ENCODE data around the gene P2RY6.

DNA sequence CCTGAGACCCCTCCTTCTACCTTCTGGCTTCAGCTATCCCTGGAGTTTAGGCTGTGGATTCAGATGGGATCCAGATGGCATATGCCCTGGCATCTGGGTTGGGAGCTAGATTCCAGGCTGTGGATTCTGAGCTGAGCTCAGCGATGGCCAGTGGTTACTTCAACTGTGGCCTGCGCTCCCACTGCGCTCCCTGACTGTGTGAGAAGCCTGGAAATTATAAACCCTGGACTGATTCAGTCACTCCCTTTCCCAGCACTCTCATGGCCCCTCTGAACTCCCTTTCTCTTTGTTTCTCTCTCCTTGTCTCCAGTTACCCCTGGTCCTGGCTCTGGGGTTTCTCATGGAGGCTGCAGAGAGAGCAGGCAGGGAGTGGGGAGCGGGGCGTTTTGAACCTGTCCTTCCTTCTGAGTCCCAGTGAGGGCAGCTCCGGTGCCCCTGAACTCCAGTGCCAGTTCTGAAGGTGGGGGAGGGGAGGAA, 40.8 kb downstream of the P2RY6 start:
- TF ChIP-seq CTCF (conservative IDR thresholded peaks at IDR 0.05; ENCODE audit: low read length) (no peak), EZH2phosphoT487 (IDR thresholded peaks at IDR 0.05; ENCODE audit: borderline replicate concordance) (no peak)
